ENCODE results near the gene TCERG1L.

GRCh38 chr10:131127610-131128009 lies 183.9 kb downstream of the TCERG1L start:
- TF ChIP-seq CTCF (IDR thresholded peaks at IDR 0.05): no peak
- no peak for TF ChIP-seq POLR2A (IDR thresholded peaks at IDR 0.05)
